GM12873 (cell line): Measurements from ENCODE around the gene TMIGD1.

ENCODE experiments used
- CTCF ChIP-seq: IDR thresholded peaks from 2 replicates; pipeline ENCODE4 v1.5.1; 2012; ENCODE audit warnings: low read depth, mild to moderate bottlenecking, moderate library complexity, low read length, control low read depth; ENCODE audit not compliant: insufficient read depth; ENCODE audit errors: missing control alignments

Gene TMIGD1

GRCh38 chr17:30323262-30323894, 10.5 kb downstream of the TMIGD1 start:
- no peak for TF ChIP-seq CTCF

GRCh38 chr17:30321314-30321713, 12.5 kb downstream of the TMIGD1 start:
- no peak for TF ChIP-seq CTCF

DNA sequence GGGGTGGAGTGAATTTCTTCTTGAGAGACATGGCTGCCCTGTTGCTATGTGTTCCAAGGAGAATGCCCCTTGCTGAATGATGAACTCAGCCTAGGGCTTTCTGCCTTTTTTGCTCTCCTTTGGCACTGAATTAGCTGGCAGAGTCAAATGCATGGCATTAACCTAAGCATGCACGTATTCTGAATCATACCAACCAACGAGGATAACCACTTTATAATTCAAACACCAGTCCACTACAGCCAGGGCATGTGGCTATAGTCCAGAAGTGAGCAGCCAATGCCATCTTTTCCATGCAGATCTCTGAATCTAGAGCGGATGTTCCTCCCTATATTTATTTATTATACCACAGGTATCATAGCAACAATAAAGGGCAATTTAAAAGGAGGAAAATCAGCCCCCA, 15.7 kb downstream of the TMIGD1 start:
- no peak for TF ChIP-seq CTCF

- TF ChIP-seq CTCF: no peak
These were observed 17.1 kb downstream of the TMIGD1 start for GRCh38 chr17:30316736-30317135.

DNA sequence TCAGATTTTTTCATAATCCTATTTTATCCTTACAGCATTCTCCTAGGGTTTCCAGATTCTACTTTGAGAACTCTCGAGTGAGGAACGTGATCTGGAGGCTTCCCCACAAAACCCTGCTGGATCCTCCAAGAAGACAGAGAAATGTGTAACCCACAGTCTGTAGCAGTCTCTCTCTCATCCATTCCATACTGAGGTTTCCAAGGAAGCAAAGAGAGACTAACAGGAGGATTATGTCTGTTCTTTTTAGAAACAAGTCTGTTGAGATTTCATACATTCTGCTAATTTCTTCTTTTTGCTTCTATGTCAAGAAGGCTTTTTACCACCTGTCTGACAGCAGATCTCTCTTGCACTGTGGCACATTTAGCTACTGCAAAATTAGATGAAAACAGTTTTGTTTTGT, 18.8 kb downstream of the TMIGD1 start:
- no peak for TF ChIP-seq CTCF

DNA sequence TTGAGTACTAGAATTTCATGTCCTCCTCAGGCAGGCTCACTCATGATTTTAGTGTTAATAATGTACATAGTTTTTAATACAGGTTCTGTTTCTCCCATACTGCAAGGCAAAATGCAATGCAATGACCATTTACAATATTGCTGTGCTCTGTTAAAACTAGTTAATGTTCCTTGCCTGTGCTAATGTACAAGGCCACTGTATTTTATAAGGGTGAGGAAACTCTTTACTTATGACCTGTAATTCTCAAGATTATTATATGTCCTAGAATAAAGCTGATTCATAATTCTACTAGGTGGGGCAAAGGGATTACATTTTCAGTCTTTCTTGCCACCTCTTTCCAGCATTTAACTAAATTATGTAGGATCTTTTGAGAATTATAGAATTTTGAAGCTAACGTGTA, 19.4 kb downstream of the TMIGD1 start:
- no peak for TF ChIP-seq CTCF

- no peak for TF ChIP-seq CTCF
These were observed 21.6 kb downstream of the TMIGD1 start for GRCh38 chr17:30312226-30312625.
